MV-4-11 (cell line): ENCODE measurements around the gene PPCS.

Source experiments
- DNase-seq: peaks from one replicate; lab custom pipeline; 2025; lab: John Stamatoyannopoulos, UW

Gene PPCS

GRCh38 chr1:42456010-42456753 is at the start of gene PPCS, which contains the start of gene ZMYND12:
PPCS (plus strand) TSS chr1:42456543; CDS start chr1:42456566, 23 bp downstream.
ZMYND12 (minus strand) TSS chr1:42456022; CDS start chr1:42455997, 25 bp downstream.
- peak; percentile 85 for DNase-seq

GRCh38 chr1:42414551-42415496 is 41.5 kb upstream of the PPCS start:
- DNase-seq: no peak

GRCh38 chr1:42417166-42417565 is 39.2 kb upstream of the PPCS start:
- DNase-seq: no peak

GRCh38 chr1:42418516-42418915 is 37.8 kb upstream of the PPCS start:
- DNase-seq: no peak

- no peak for DNase-seq
Measured at GRCh38 chr1:42419126-42419821, 37.1 kb upstream of the PPCS start.

- no peak for DNase-seq
Measured at GRCh38 chr1:42420121-42420520, 36.2 kb upstream of the PPCS start.

GRCh38 chr1:42420911-42421585 is 35.3 kb upstream of the PPCS start:
- no peak for DNase-seq

GRCh38 chr1:42422737-42423136 is 33.6 kb upstream of the PPCS start:
- DNase-seq: no peak

- no peak for DNase-seq
Measured at GRCh38 chr1:42423681-42424080, 32.7 kb upstream of the PPCS start.

GRCh38 chr1:42424201-42424600 is 32.1 kb upstream of the PPCS start:
- DNase-seq: no peak

GRCh38 chr1:42427240-42427639 is 29.1 kb upstream of the PPCS start:
- no peak for DNase-seq

- DNase-seq: no peak
Measured at GRCh38 chr1:42429603-42430002, 26.7 kb upstream of the PPCS start.

- DNase-seq: no peak
Measured at GRCh38 chr1:42430286-42431135, 25.8 kb upstream of the PPCS start.

GRCh38 chr1:42431514-42431913 is 24.8 kb upstream of the PPCS start:
- DNase-seq: no peak

GRCh38 chr1:42432714-42433113 is 23.6 kb upstream of the PPCS start:
- DNase-seq: no peak

GRCh38 chr1:42433369-42433768 is 23.0 kb upstream of the PPCS start:
- DNase-seq: no peak

GRCh38 chr1:42434340-42434739 is 22.0 kb upstream of the PPCS start:
- DNase-seq: no peak

GRCh38 chr1:42439940-42440339 is 16.4 kb upstream of the PPCS start:
- DNase-seq: no peak

- peak; percentile 64 for DNase-seq
Measured at GRCh38 chr1:42442662-42443061, 13.7 kb upstream of the PPCS start.

- DNase-seq: peak; percentile 12
Measured at GRCh38 chr1:42449256-42449655, 7.1 kb upstream of the PPCS start.

GRCh38 chr1:42450061-42450460 is 6.3 kb upstream of the PPCS start:
- no peak for DNase-seq
